H9 (cell line): ENCODE measurements around the gene HCN4. TPM values are rescaled to one million over a fixed set of nuclear protein-coding genes. Genes with fewer than 3 reads are reported as not detected.

Experiments used
- DNase-seq: peaks from one replicate; pipeline ENCODE4 v3.0.0-alpha.2; 2017
- H2AFZ ChIP-seq: one replicate; pipeline ENCODE4 v1.6.1; 2013; ENCODE audit warnings: mild to moderate bottlenecking, low read length, control low read depth, moderate library complexity
- H2AK5ac ChIP-seq: 2 replicates; pipeline ENCODE4 v1.6.1; 2013; ENCODE audit warnings: low read length, control low read depth, mixed read lengths; ENCODE audit not compliant: insufficient read length
- H2BK120ac ChIP-seq: one replicate; pipeline ENCODE4 v1.6.1; 2013; ENCODE audit warnings: low read depth, mild to moderate bottlenecking, low read length, control low read depth, inconsistent platforms; ENCODE audit not compliant: poor library complexity, severe bottlenecking
- H2BK12ac ChIP-seq: 2 replicates; pipeline ENCODE4 v1.6.1; 2013; ENCODE audit warnings: low read length, control low read depth, mixed read lengths, low read depth; ENCODE audit not compliant: insufficient read length
- H2BK15ac ChIP-seq: 2 replicates; pipeline ENCODE4 v1.6.1; 2013; ENCODE audit warnings: low read depth, low read length, control low read depth
- H2BK20ac ChIP-seq: one replicate; pipeline ENCODE4 v1.6.1; 2013; ENCODE audit warnings: low read depth, mild to moderate bottlenecking, low read length, control low read depth, inconsistent platforms; ENCODE audit not compliant: poor library complexity, severe bottlenecking
- H2BK5ac ChIP-seq: 2 replicates; pipeline ENCODE4 v1.6.1; 2013; ENCODE audit warnings: low read length, control low read depth, mixed read lengths; ENCODE audit not compliant: insufficient read length
- H3K14ac ChIP-seq: 2 replicates; pipeline ENCODE4 v1.6.1; 2013; ENCODE audit warnings: low read length, control low read depth; ENCODE audit not compliant: insufficient read depth
- H3K18ac ChIP-seq: 2 replicates; pipeline ENCODE4 v1.6.1; 2013; ENCODE audit warnings: low read depth, mild to moderate bottlenecking, mixed read lengths, low read length, control low read depth; ENCODE audit not compliant: insufficient read length
- H3K23ac ChIP-seq: 2 replicates; pipeline ENCODE4 v1.6.1; 2013; ENCODE audit warnings: low read length, control low read depth, mixed read lengths, low read depth; ENCODE audit not compliant: insufficient read length
- H3K23me2 ChIP-seq: 2 replicates; pipeline ENCODE4 v1.6.1; 2013; ENCODE audit warnings: low read depth, mild to moderate bottlenecking, mixed read lengths, low read length, control low read depth; ENCODE audit not compliant: insufficient read length, poor library complexity, severe bottlenecking
- H3K27ac ChIP-seq: 2 replicates; pipeline ENCODE4 v1.5.1; 2013; ENCODE audit warnings: low read length, control low read depth, mixed read lengths, low read depth; ENCODE audit not compliant: insufficient read length
- H3K27me3 ChIP-seq: 2 replicates; pipeline ENCODE4 v1.6.1; 2013; ENCODE audit warnings: low read length, control low read depth, inconsistent platforms; ENCODE audit not compliant: insufficient read depth
- H3K4ac ChIP-seq: 2 replicates; pipeline ENCODE4 v1.6.1; 2013; ENCODE audit warnings: low read depth, mild to moderate bottlenecking, control low read depth, inconsistent platforms, low read length, moderate library complexity
- H3K4me1 ChIP-seq: 2 replicates; pipeline ENCODE4 v1.6.1; 2013; ENCODE audit warnings: low read length, control low read depth, inconsistent platforms; ENCODE audit not compliant: insufficient read depth
- H3K4me2 ChIP-seq: 2 replicates; pipeline ENCODE4 v1.6.1; 2013; ENCODE audit warnings: low read length, control low read depth, mixed read lengths; ENCODE audit not compliant: insufficient read length, insufficient read depth
- H3K56ac ChIP-seq: 2 replicates; pipeline ENCODE4 v1.6.1; 2013; ENCODE audit warnings: low read depth, mild to moderate bottlenecking, mixed read lengths, low read length, control low read depth; ENCODE audit not compliant: insufficient read length
- H3K79me1 ChIP-seq: 2 replicates; pipeline ENCODE4 v1.6.1; 2013; ENCODE audit warnings: low read depth, mild to moderate bottlenecking, moderate library complexity, low read length, control low read depth, inconsistent platforms; ENCODE audit not compliant: insufficient read depth, poor library complexity, severe bottlenecking
- H3K79me2 ChIP-seq: 2 replicates; pipeline ENCODE4 v1.6.1; 2013; ENCODE audit warnings: low read length, control low read depth, inconsistent platforms; ENCODE audit not compliant: insufficient read depth
- H3K9ac ChIP-seq: 2 replicates; pipeline ENCODE4 v1.6.1; 2013; ENCODE audit warnings: low read length, control low read depth, mixed read lengths; ENCODE audit not compliant: insufficient read length; ENCODE audit errors: extremely low read depth
- H3K9me3 ChIP-seq: one replicate; pipeline ENCODE4 v1.6.1; 2013; ENCODE audit warnings: low read depth, low read length, inconsistent platforms; ENCODE audit not compliant: control insufficient read depth
- H3T11ph ChIP-seq: one replicate; pipeline ENCODE4 v1.6.1; 2013; ENCODE audit warnings: mild to moderate bottlenecking, low read length, control low read depth, inconsistent platforms
- H4K20me1 ChIP-seq: one replicate; pipeline ENCODE4 v1.6.1; 2013; ENCODE audit not compliant: control insufficient read depth, insufficient read length, insufficient read depth
- H4K5ac ChIP-seq: 2 replicates; pipeline ENCODE4 v1.6.1; 2013; ENCODE audit warnings: low read depth, mild to moderate bottlenecking, mixed read lengths, low read length, control low read depth; ENCODE audit not compliant: insufficient read length
- H4K8ac ChIP-seq: replicated peaks from 2 replicates; pipeline ENCODE4 v1.6.1; 2013; ENCODE audit warnings: low read length, control low read depth, mixed read lengths, low read depth; ENCODE audit not compliant: insufficient read length
- H4K91ac ChIP-seq: 2 replicates; pipeline ENCODE4 v1.6.1; 2013; ENCODE audit warnings: low read depth, mild to moderate bottlenecking, moderate library complexity, mixed read lengths, low read length, control low read depth; ENCODE audit not compliant: insufficient read length
- H3K27ac Mint-ChIP-seq, 3 experiments: 2 replicates in 2 of 3; 3 replicates in 1 of 3; pipeline ENCODE4 v1.8.0; 2020 to 2021; ENCODE audit warnings: mixed read lengths in 3 of 3, mild to moderate bottlenecking in 1 of 3, moderate library complexity in 1 of 3
- H3K27me3 Mint-ChIP-seq: 2 replicates; pipeline ENCODE4 v1.8.0; 2021; ENCODE audit warnings: low read depth, mild to moderate bottlenecking, moderate library complexity, mixed read lengths
- H3K36me3 Mint-ChIP-seq, 3 experiments: 2 replicates in 2 of 3; 3 replicates in 1 of 3; pipeline ENCODE4 v1.8.0; 2020 to 2021; ENCODE audit warnings: low read depth in 3 of 3, mixed read lengths in 3 of 3; ENCODE audit not compliant: insufficient read depth in 1 of 3
- H3K4me1 Mint-ChIP-seq, 2 experiments: 2 replicates each; pipeline ENCODE4 v1.8.0; 2020; ENCODE audit warnings: mixed read lengths in 2 of 2
- H3K4me3 Mint-ChIP-seq, 2 experiments: 2 replicates in 1 of 2; 3 replicates in 1 of 2; pipeline ENCODE4 v1.8.0; 2020 to 2021; ENCODE audit warnings: mild to moderate bottlenecking in 2 of 2, mixed read lengths in 2 of 2, moderate library complexity in 1 of 2
- H3K9me3 Mint-ChIP-seq, 2 experiments: 2 replicates in 1 of 2; 3 replicates in 1 of 2; pipeline ENCODE4 v1.8.0; 2020; ENCODE audit warnings: mild to moderate bottlenecking in 2 of 2, mixed read lengths in 2 of 2, moderate library complexity in 1 of 2
- WGBS: extraction: QIAGEN DNeasy Blood & Tissue Kit; methylation state at CpG from one replicate; pipeline ENCODE4 v1.1.7; 2013; ENCODE audit warnings: missing lambda C conversion rate, low lambda C conversion rate, mixed read lengths; ENCODE audit not compliant: insufficient read length; ENCODE audit errors: extremely low coverage; 5-methylcytosine and 5-hydroxymethylcytosine counted together
- total RNA-seq: library from RNA; stranded (reverse); gene quantifications from 2 replicates; pipeline ENCODE4 v1.2.1, GENCODE V29; 2021
- TF ChIP-seq, protein P1 (sequence below): fragments of 200-600 bp; sonication (generic); conservative IDR thresholded peaks from 3 replicates; pipeline ENCODE4 v1.8.0; 2021; ENCODE audit warnings: antibody characterized with exemption, mild to moderate bottlenecking

The HCN4 gene
- total RNA-seq, 1 experiment from 2014 or later = 10.5 TPM

DNA sequence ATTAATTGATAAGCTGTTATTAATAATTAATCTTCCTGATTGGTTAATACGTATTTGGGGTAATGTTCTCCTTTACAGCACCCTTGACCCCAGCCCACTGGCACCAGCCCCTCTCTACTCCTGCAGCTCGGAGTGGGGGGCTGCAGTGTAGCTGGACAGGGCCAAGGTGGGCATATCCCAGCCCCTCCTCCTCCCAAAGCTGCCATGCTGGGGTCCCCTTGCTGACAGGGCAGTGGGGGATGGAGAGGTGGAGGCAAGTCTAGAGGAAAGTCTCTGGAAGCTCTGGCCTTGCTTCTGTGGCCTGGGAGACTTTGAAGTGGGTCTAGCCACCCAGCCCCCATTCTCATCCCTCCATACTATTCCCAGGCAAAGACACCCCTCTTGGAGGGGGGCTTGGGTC is 35.8 kb downstream of the HCN4 start:
- H3K9ac ChIP-seq = no peak overlapping the region
- no peaks in the 10 kb centered on the region for H3K79me1 ChIP-seq
- H3K9me3 ChIP-seq = no peaks in the 10 kb centered on the region
- H3K23me2 ChIP-seq = no peaks in the 10 kb centered on the region
- H3K79me2 ChIP-seq = no peaks in the 10 kb centered on the region
- TF ChIP-seq, protein P1, sequence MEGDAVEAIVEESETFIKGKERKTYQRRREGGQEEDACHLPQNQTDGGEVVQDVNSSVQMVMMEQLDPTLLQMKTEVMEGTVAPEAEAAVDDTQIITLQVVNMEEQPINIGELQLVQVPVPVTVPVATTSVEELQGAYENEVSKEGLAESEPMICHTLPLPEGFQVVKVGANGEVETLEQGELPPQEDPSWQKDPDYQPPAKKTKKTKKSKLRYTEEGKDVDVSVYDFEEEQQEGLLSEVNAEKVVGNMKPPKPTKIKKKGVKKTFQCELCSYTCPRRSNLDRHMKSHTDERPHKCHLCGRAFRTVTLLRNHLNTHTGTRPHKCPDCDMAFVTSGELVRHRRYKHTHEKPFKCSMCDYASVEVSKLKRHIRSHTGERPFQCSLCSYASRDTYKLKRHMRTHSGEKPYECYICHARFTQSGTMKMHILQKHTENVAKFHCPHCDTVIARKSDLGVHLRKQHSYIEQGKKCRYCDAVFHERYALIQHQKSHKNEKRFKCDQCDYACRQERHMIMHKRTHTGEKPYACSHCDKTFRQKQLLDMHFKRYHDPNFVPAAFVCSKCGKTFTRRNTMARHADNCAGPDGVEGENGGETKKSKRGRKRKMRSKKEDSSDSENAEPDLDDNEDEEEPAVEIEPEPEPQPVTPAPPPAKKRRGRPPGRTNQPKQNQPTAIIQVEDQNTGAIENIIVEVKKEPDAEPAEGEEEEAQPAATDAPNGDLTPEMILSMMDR = no peak
- H2AFZ ChIP-seq = no peak overlapping the region
- no peaks in the 10 kb centered on the region for H4K20me1 ChIP-seq
- no peak overlapping the region for H3K4ac ChIP-seq
- no peak overlapping the region for H2BK15ac ChIP-seq
- no peaks in the 10 kb centered on the region for H3K27me3 ChIP-seq
- no CpG with 5 or more reads among the region's 2 CpGs for WGBS
- no peak overlapping the region for H2BK120ac ChIP-seq
- H2BK5ac ChIP-seq = no peak overlapping the region
- no peak overlapping the region for H3K18ac ChIP-seq
- no peak overlapping the region for H3K56ac ChIP-seq
- H3K36me3 Mint-ChIP-seq = peaks cover 13 to 21% (median 15%) of the 10 kb centered on the region in 3 experiments
- H3K14ac ChIP-seq = no peak overlapping the region
- no peaks in the 10 kb centered on the region for H3K4me1 ChIP-seq
- no peak overlapping the region for H4K5ac ChIP-seq
- no peak for DNase-seq
- no peak overlapping the region for H3K4me2 ChIP-seq
- no peak overlapping the region for H3T11ph ChIP-seq
- no peak overlapping the region for H2BK12ac ChIP-seq
- H3K27ac ChIP-seq = no peak overlapping the region
- no peak overlapping the region for H3K27ac Mint-ChIP-seq
- no peak overlapping the region for H2BK20ac ChIP-seq
- no peak overlapping the region for H2AK5ac ChIP-seq
- H3K4me1 Mint-ChIP-seq = peaks cover 8 to 10% of the 10 kb centered on the region in 2 experiments; a peak in 3 of 4 replicates
- no peak overlapping the region for H4K91ac ChIP-seq
- H3K4me3 Mint-ChIP-seq = no peak overlapping the region
- no peaks in the 10 kb centered on the region; a peak in 1 of 5 replicates for H3K9me3 Mint-ChIP-seq
- H3K27me3 Mint-ChIP-seq = no peaks in the 10 kb centered on the region
- H3K23ac ChIP-seq = no peak overlapping the region
- no peak overlapping the region for H4K8ac ChIP-seq
